Neural progenitor cell (in vitro differentiated cells): ENCODE data around the gene JMJD4.

ENCODE experiments used
- CTCF ChIP-seq: fragments of 200-600 bp; sonication (generic); IDR thresholded peaks from 2 replicates; pipeline ENCODE4 v1.5.1; 2017; ENCODE audit warnings: antibody characterized with exemption, mild to moderate bottlenecking
- EZH2phosphoT487 ChIP-seq: fragments of 200-600 bp; sonication (generic); IDR thresholded peaks from 2 replicates; pipeline ENCODE4 v1.6.1; 2017; ENCODE audit warnings: antibody characterized with exemption

GRCh38 chr1:227744668-227745067 is 9.6 kb upstream of the JMJD4 start:
- TF ChIP-seq EZH2phosphoT487 (no peak), CTCF (no peak)
